HL-60 (cell line): ENCODE results near the gene KIF14.

Source experiments
- DNase-seq, 2 experiments: peaks; one replicate each; pipeline ENCODE4 v3.0.0-alpha.2; 2010 to 2020; ENCODE audit warnings: low read depth in 1 of 2, low spot score in 1 of 2
- H3K27ac ChIP-seq: fragments of 250-450 bp; sonication (Bioruptor Pico); replicated peaks from 2 replicates; pipeline ENCODE4 v1.5.1; 2020; ENCODE audit warnings: mild to moderate bottlenecking, moderate library complexity
- H3K27me3 ChIP-seq: fragments of 250-450 bp; sonication (Bioruptor Pico); 2 replicates; pipeline ENCODE4 v1.5.1; 2021; ENCODE audit warnings: mild to moderate bottlenecking, moderate library complexity; ENCODE audit not compliant: insufficient read depth, poor library complexity, severe bottlenecking
- H3K4me3 ChIP-seq: replicated peaks from 2 replicates; pipeline ENCODE4 v1.5.1; 2011; ENCODE audit warnings: mild to moderate bottlenecking, control low read depth, low read length; ENCODE audit not compliant: insufficient read depth
- CTCF ChIP-seq: IDR thresholded peaks from one replicate; pipeline ENCODE4 v1.5.1; 2011; ENCODE audit warnings: low read length, control low read depth, inconsistent platforms; ENCODE audit not compliant: insufficient read depth
- GABPA ChIP-seq: IDR thresholded peaks from 2 replicates; pipeline ENCODE4 v1.6.1; 2012; ENCODE audit warnings: low read depth
- POLR2AphosphoS5 ChIP-seq: IDR thresholded peaks from 2 replicates; pipeline ENCODE4 v1.6.1; 2012; ENCODE audit warnings: low read depth
- REST ChIP-seq: IDR thresholded peaks from 2 replicates; pipeline ENCODE4 v1.6.1; 2012; ENCODE audit warnings: low read depth; ENCODE audit not compliant: insufficient replicate concordance
- SPI1 ChIP-seq: IDR thresholded peaks from 2 replicates; pipeline ENCODE4 v1.6.1; 2012; ENCODE audit warnings: low read depth, mild to moderate bottlenecking, borderline replicate concordance

KIF14 gene

GRCh38 chr1:200638073-200638472 lies 17.5 kb upstream of the KIF14 start:
- no peak for TF ChIP-seq GABPA
- no peak for TF ChIP-seq SPI1
- TF ChIP-seq CTCF, result no peak
- TF ChIP-seq POLR2AphosphoS5, result no peak
- TF ChIP-seq REST, result no peak
- Histone ChIP-seq H3K27ac (no peak overlapping the region), H3K4me3 (no peak overlapping the region), H3K27me3 (no peaks in the 10 kb centered on the region)
- no peak for DNase-seq

DNA sequence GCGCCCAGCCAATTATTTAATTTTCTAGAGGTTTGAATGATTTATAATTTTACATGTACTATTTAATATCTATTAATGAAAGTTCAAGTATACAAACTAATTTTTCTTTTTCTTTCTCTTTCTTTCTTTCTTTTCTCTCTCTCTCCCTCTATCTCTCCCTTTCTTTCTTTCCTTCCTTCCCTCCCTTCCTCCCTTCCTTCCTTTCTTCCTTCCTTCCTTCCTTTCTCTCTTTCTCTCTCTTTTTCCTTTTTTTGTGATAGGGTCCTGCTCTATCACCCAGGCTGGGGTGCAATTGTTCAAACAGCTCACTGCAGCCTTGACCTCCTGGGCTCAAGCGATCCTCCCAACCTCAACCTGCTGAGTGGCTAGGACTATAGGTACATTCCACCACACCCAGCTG lies 16.1 kb upstream of the KIF14 start:
- DNase-seq, result no peak
- Histone ChIP-seq H3K4me3 (no peak overlapping the region), H3K27ac (no peak overlapping the region), H3K27me3 (no peaks in the 10 kb centered on the region)
- TF ChIP-seq GABPA, result no peak
- no peak for TF ChIP-seq CTCF
- no peak for TF ChIP-seq POLR2AphosphoS5
- TF ChIP-seq SPI1, result no peak
- TF ChIP-seq REST, result no peak

GRCh38 chr1:200634261-200635122 lies 13.9 kb upstream of the KIF14 start:
- no peak overlapping the region for H3K4me3 ChIP-seq
- H3K27me3 ChIP-seq, result no peaks in the 10 kb centered on the region
- no peak for TF ChIP-seq CTCF
- TF ChIP-seq SPI1, result no peak
- no peak for TF ChIP-seq GABPA
- TF ChIP-seq POLR2AphosphoS5, result no peak
- no peak for TF ChIP-seq REST
- no peak for DNase-seq
- H3K27ac ChIP-seq, result no peak overlapping the region
